ENCODE measurements around the gene RCN1.
"Not testable (repeated sequence)": the region's sequence is repeated elsewhere in the genome, so short reads cannot be mapped to it uniquely, and the experiment has no call there.

Gene RCN1

DNA sequence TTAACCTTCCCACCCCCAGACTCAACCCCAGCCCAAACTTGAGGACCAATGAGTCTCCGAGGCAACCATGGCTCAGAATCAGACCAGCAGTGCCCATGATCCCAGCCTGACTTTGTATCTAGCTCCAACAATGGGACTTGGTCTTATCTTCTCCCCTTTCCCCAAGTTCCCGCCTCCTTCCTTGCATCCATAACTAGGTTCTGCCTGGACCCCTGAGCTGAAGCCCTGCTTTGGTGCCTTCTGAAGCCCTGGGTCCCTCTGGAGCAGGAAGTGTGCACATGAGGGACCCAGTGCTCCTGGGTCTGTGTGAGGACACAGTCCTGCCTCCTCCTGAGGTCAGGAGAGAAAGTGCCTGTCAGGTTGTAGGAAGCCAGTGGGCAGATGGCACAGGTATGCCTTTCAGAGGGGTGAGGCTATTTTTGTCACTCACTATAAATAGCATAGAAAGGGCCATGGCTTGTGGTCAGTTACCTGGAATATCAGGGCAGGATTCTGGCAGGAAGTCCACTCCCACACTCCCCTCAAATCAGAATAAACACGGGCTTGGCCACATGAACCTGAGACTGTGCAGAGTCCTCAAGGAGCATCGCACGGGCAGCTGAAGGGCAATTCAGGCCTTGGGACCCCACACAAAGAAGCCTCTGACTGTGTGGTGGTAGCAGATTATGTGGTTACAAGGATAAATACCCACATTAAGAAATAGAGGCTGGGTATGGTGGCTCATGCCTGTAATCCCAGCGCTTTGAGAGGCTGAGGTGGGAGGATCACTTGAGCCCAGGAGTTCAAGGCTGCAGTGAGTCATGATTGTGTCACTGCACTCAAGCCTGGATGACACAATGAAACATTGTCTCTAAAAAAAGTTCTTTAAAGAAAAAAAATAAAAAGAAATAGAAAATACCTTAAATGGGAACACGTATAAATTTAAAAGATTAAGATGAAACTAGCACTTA lies 27.4 kb downstream of the RCN1 start:
- H3K4me3 ChIP-seq (replicated peaks; ENCODE audit: insufficient read depth, low read length), result no peak overlapping the region
- no peak for DNase-seq (ENCODE audit: low read depth in 1 of 2, low spot score in 1 of 2)
- no peaks in the 10 kb centered on the region for H3K27me3 ChIP-seq (ENCODE audit: insufficient read depth, poor library complexity, severe bottlenecking)
- TF ChIP-seq, protein P1, sequence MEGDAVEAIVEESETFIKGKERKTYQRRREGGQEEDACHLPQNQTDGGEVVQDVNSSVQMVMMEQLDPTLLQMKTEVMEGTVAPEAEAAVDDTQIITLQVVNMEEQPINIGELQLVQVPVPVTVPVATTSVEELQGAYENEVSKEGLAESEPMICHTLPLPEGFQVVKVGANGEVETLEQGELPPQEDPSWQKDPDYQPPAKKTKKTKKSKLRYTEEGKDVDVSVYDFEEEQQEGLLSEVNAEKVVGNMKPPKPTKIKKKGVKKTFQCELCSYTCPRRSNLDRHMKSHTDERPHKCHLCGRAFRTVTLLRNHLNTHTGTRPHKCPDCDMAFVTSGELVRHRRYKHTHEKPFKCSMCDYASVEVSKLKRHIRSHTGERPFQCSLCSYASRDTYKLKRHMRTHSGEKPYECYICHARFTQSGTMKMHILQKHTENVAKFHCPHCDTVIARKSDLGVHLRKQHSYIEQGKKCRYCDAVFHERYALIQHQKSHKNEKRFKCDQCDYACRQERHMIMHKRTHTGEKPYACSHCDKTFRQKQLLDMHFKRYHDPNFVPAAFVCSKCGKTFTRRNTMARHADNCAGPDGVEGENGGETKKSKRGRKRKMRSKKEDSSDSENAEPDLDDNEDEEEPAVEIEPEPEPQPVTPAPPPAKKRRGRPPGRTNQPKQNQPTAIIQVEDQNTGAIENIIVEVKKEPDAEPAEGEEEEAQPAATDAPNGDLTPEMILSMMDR (IDR thresholded peaks at IDR 0.05; ENCODE audit: insufficient read depth, low read length), result no peak
- TF ChIP-seq, protein P2, sequence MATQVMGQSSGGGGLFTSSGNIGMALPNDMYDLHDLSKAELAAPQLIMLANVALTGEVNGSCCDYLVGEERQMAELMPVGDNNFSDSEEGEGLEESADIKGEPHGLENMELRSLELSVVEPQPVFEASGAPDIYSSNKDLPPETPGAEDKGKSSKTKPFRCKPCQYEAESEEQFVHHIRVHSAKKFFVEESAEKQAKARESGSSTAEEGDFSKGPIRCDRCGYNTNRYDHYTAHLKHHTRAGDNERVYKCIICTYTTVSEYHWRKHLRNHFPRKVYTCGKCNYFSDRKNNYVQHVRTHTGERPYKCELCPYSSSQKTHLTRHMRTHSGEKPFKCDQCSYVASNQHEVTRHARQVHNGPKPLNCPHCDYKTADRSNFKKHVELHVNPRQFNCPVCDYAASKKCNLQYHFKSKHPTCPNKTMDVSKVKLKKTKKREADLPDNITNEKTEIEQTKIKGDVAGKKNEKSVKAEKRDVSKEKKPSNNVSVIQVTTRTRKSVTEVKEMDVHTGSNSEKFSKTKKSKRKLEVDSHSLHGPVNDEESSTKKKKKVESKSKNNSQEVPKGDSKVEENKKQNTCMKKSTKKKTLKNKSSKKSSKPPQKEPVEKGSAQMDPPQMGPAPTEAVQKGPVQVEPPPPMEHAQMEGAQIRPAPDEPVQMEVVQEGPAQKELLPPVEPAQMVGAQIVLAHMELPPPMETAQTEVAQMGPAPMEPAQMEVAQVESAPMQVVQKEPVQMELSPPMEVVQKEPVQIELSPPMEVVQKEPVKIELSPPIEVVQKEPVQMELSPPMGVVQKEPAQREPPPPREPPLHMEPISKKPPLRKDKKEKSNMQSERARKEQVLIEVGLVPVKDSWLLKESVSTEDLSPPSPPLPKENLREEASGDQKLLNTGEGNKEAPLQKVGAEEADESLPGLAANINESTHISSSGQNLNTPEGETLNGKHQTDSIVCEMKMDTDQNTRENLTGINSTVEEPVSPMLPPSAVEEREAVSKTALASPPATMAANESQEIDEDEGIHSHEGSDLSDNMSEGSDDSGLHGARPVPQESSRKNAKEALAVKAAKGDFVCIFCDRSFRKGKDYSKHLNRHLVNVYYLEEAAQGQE (IDR thresholded peaks at IDR 0.05; ENCODE audit: insufficient replicate concordance, low read depth), result no peak
- no peak for TF ChIP-seq POLR2AphosphoS5 (IDR thresholded peaks at IDR 0.05; ENCODE audit: low read depth)
- no peak for TF ChIP-seq SPI1 (IDR thresholded peaks at IDR 0.05; ENCODE audit: borderline replicate concordance, low read depth)
- TF ChIP-seq GABPA (IDR thresholded peaks at IDR 0.05; ENCODE audit: low read depth), result no peak
- H3K27ac ChIP-seq (replicated peaks), result no peak overlapping the region

DNA sequence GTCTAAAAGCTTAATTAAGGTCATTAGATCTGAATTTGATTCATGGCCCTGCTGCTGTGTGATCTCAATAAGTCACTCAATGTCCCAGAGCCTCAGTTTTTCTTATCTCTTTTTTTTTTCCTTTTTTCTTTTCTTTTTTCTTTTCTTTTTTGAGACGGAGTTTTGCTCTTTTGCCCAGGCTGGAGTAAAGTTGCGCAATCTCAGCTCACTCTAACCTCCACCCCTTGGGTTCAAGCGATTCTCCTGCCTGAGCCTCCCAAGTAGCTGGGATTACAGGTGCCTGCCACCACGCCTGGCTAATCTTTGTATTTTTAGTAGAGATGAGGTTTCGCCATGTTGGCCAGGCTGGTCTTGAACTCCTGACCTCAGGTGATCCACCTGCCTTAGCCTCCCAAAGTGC lies 28.3 kb downstream of the RCN1 start:
- not testable (repeated sequence) for H3K27ac ChIP-seq (replicated peaks); DNase-seq (ENCODE audit: low read depth in 1 of 2, low spot score in 1 of 2); H3K4me3 ChIP-seq (replicated peaks; ENCODE audit: insufficient read depth, low read length); H3K27me3 ChIP-seq (ENCODE audit: insufficient read depth, poor library complexity, severe bottlenecking)

DNA sequence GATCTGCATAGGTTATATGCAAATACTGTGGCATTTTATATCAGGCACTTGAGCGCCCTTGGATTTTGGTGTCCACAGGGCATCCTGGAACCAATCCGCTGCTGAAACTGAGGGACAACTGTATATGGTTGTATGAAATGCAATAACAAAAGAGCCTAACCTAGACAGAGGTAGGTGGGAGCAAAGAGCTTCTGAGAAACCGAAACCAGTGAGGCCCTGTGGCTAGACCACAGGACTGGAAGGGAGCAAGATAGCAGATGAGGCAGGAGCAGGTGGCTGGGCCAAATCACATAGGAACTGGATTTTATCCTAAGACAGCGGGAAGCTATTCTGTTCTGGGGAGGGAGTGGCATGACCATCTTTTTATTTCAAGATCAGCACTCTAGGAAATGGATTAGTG lies 30.1 kb downstream of the RCN1 start:
- Histone ChIP-seq H3K27me3 (ENCODE audit: insufficient read depth, poor library complexity, severe bottlenecking) (no peaks in the 10 kb centered on the region), H3K27ac (replicated peaks) (no peak overlapping the region), H3K4me3 (replicated peaks; ENCODE audit: insufficient read depth, low read length) (no peak overlapping the region)
- TF ChIP-seq GABPA (IDR thresholded peaks at IDR 0.05; ENCODE audit: low read depth) (no peak), SPI1 (IDR thresholded peaks at IDR 0.05; ENCODE audit: borderline replicate concordance, low read depth) (no peak), POLR2AphosphoS5 (IDR thresholded peaks at IDR 0.05; ENCODE audit: low read depth) (no peak)
- TF ChIP-seq, protein P2 (IDR thresholded peaks at IDR 0.05; ENCODE audit: insufficient replicate concordance, low read depth), result no peak
- TF ChIP-seq, protein P1 (IDR thresholded peaks at IDR 0.05; ENCODE audit: insufficient read depth, low read length), result no peak
- DNase-seq (ENCODE audit: low read depth in 1 of 2, low spot score in 1 of 2), result no peak

DNA sequence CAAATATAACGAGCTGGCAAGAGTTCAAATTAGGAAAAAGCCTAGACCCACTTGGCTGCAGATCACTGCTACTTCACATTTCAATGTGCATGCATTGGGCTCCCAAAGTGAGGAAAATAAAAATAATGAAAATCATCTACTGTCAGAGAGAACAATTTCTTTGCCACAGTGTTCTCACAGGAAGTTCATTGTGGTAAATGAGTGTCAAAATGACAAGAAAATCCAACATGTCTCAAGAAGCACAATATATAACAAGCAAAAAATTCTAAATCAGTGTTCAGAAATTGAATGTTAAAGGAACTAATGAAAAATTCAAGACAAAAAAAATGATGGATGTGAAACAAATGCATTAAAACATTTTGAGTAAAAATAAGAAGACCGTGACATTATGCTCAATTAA lies 31.3 kb downstream of the RCN1 start:
- Histone ChIP-seq H3K27me3 (ENCODE audit: insufficient read depth, poor library complexity, severe bottlenecking) (no peaks in the 10 kb centered on the region), H3K27ac (replicated peaks) (no peak overlapping the region), H3K4me3 (replicated peaks; ENCODE audit: insufficient read depth, low read length) (no peak overlapping the region)
- TF ChIP-seq POLR2AphosphoS5 (IDR thresholded peaks at IDR 0.05; ENCODE audit: low read depth) (no peak), GABPA (IDR thresholded peaks at IDR 0.05; ENCODE audit: low read depth) (no peak)
- TF ChIP-seq, protein P2 (IDR thresholded peaks at IDR 0.05; ENCODE audit: insufficient replicate concordance, low read depth), result no peak
- no peak for DNase-seq (ENCODE audit: low read depth in 1 of 2, low spot score in 1 of 2)
